A549 treated with CpdA at 1 μM for 4 hours (cell line): ENCODE results near the gene TYW5. TPM values are rescaled to one million over a fixed set of nuclear protein-coding genes. Genes with fewer than 3 reads are reported as not detected.

ENCODE experiments used
- total RNA-seq: library from RNA; stranded (reverse); fragments of 200-300 nt; extraction: Qiagen RNA extraction; gene quantifications from 5 replicates; pipeline ENCODE4 v1.2.3, GENCODE V29; 2022; ENCODE audit warnings: low read depth

Gene TYW5
- total RNA-seq, result 6.5 to 9.7 TPM (median 7.1 TPM) in 5 replicates

DNA sequence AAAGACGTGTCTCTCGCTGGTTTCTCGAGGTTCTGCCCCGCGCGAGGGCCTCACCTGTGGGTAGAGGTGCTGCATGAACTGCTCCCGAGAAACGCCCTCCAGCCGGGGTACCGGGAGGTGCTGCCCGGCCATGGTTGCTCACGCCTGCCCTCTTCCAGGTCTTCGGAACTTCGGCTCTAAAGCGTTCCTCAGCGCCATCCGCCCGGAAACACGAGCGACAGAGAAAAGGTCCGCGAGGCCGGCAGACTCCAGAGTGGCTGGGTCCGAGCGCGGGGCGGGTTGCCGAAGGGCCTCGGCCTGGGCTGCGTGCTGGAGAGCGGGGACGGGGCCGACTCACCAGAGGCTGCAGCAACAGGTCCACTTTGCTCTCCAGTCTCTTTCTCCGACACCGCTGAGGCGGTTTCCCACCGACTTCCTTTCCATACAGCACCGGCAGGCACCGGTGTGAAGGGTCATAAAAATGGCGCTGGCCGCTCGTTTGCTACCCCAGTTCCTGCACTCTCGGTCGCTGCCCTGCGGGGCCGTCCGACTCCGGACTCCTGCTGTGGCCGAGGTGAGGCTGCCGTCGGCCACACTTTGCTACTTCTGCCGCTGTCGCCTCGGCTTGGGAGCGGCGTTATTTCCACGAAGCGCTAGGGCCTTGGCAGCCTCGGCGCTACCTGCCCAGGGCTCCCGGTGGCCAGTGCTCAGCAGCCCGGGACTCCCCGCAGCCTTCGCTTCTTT lies at the start of gene TYW5, which contains the start of gene MAIP1:
TSS of gene TYW5 (minus strand) at position 153 of the 723 bp plus-strand sequence. CDS start at position 132, 21 bp downstream.
TSS of gene MAIP1 (plus strand) at position 244 of the 723 bp plus-strand sequence. CDS start at position 461, 217 bp downstream.

DNA sequence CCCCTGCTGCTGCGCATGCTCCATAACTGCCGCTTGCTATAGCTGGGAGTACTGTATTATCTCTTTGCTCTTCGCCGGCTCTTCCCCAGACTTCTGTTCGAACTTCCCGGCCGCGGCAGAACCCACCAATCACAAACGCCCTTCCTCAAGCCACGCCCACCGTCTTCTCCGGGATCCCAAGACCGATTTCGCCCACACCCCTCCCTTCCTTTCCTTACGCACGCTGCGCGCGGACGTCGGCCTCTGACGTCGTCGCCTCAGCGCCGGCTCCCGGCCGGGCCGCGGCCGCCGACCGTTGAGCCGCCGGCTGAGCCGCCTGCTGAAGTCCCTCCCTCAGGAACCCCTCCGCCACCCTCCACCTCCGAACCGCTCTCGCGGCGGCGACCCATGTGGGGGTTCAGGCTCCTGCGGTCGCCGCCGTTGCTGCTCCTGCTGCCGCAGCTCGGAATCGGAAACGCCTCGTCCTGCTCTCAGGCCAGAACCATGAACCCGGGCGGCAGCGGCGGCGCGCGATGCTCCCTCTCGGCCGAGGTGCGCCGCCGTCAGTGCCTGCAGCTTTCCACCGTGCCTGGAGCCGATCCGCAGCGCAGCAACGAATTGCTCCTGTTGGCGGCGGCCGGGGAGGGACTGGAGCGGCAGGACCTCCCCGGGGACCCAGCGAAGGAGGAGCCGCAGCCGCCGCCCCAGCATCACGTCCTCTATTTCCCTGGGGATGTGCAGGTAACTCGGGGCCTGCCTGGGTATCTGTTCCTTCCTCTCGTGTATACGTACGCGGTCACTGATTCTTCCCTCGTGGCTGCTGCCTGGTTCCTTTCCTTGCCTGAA lies 44.0 kb downstream of the TYW5 start, which contains the start of gene C2orf69:
TSS of gene C2orf69 (plus strand) at position 242 of the 825 bp plus-strand sequence. CDS start at position 388, 146 bp downstream.

Other genes with a start within 250 kb of the TYW5 start
- 1.8 to 3.1 TPM (median 3.0 TPM) in 5 replicates for gene FTCDNL1, start 104.3 kb downstream of the TYW5 start, total RNA-seq
- gene C2orf69, start 44.2 kb downstream of the TYW5 start, total RNA-seq, result 6.9 to 9.1 TPM (median 7.7 TPM) in 5 replicates
- 33.3 to 44.2 TPM (median 40.6 TPM) in 5 replicates for gene MAIP1, start 91 bp upstream of the TYW5 start, total RNA-seq